Measurements from ENCODE around the gene LHFPL3. TPM values are rescaled to one million over a fixed set of nuclear protein-coding genes. Genes with fewer than 3 reads are reported as not detected.
A peak's percentile ranks its signal among the peaks of the same experiment; 100 is the strongest.

Gene LHFPL3
- total and polyA plus RNA-seq, 9 of the 15 experiments (the other 6 are each of a cell fraction or from before 2014, with no cell fraction given), result 0.21 to 0.52 TPM; not detected in 7

DNA sequence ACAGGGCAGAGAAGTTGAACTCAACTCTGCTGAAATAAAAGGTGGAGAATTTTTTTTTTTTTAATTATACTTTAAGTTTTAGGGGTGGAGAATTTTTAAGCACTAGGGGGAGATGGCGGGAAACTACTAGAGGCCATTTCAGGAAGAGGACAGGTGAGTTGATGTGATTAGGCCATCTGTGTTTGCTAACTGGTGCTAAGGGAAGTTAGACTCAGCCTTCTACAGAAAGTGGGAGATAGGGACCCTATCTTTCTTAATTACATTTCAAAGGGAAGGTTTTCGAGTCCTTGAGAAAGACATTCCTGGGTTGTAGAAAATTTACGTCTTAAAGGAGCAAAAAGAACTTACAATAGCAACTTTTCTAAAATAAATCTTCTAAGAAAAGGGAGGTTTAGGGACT, 124.8 kb downstream of the LHFPL3 start:
- Histone ChIP-seq H3K9me1 (ENCODE audit: control insufficient read depth, insufficient read depth, low read length) (no peaks in the 10 kb centered on the region), H3K9ac (ENCODE audit: insufficient read depth in 1 of 2, low read depth in 2 of 2, low read length in 2 of 2) (no peak overlapping the region), H3K4me2 (ENCODE audit: insufficient read depth, low read length) (no peak overlapping the region), H4K20me1 (replicated peaks; ENCODE audit: control insufficient read depth, insufficient read depth, low read length) (no peaks in the 10 kb centered on the region), H3K36me3 (ENCODE audit: control insufficient read depth, insufficient read depth, low read length) (no peaks in the 10 kb centered on the region), H3K79me2 (ENCODE audit: control insufficient read depth, insufficient read depth, low read length) (no peaks in the 10 kb centered on the region), H3K27ac (ENCODE audit: extremely low read depth, low read depth, low read length) (no peak overlapping the region), H2AFZ (ENCODE audit: low read depth, low read length) (no peak overlapping the region), H3K4me3 (no peak overlapping the region), H3K4me1 (replicated peaks in 1 of 2; ENCODE audit: control insufficient read depth in 2 of 2, insufficient read depth in 2 of 2, low read length in 2 of 2) (no peaks in the 10 kb centered on the region), H3K27me3 (ENCODE audit: control insufficient read depth in 2 of 2, insufficient read depth in 2 of 2, low read length in 2 of 2) (no peaks in the 10 kb centered on the region), H3K9me3 (replicated peaks; ENCODE audit: control insufficient read depth, insufficient read depth, low read depth, low read length) (no peaks in the 10 kb centered on the region)
- 0 out of 6 replicates have a peak, but pooled peaks of 1 of the 3 experiments have one; percentile 4 for TF ChIP-seq CTCF (IDR thresholded peaks at IDR 0.05 in 2 of 3, conservative IDR thresholded peaks at IDR 0.05 in 1 of 3; ENCODE audit: insufficient read depth in 2 of 3, low read depth in 1 of 3, low read length in 3 of 3)
- TF ChIP-seq ZNF830 (CRISPR knock-in tag; IDR thresholded peaks at IDR 0.05), result no peak
- no peak for TF ChIP-seq STAT6 (CRISPR knock-in tag; IDR thresholded peaks at IDR 0.05)
- 0% methylated on average over 3 of the region's 3 CpGs for WGBS (ENCODE audit: insufficient coverage, low coverage, missing lambda C conversion rate)
- no TSS peak for BruUV-seq (replicated peaks)
- intact Hi-C loops (cut with micrococcal nuclease) (no loop called here), in situ Hi-C loops (cut with MboI) (no loop called here)
- ATAC-seq, result no peak
- DNase-seq (ENCODE audit: extremely low read depth in 1 of 4, low spot score in 3 of 4), result no peak
- CTCF ChIA-PET (ENCODE audit: low intra/inter-chr PET ratio), result no interaction called here
- FAIRE-seq, result no peak
- POLR2A ChIA-PET, result no interaction called here

Data from K562 (cell line).